ENCODE measurements around the gene ANKS1B.
"Not testable (repeated sequence)": the region's sequence is repeated elsewhere in the genome, so short reads cannot be mapped to it uniquely, and the experiment has no call there.

The ANKS1B gene

GRCh38 chr12:99984271-99985128 lies at the start of gene ANKS1B:
TSS of gene ANKS1B (minus strand) at chr12:99984936. CDS start at chr12:99984237, 699 bp downstream.
- H3K36me3 ChIP-seq (ENCODE audit: insufficient read depth, insufficient read length, low read length): no peaks in the 10 kb centered on the region
- no peaks in the 10 kb centered on the region for H3K4me1 ChIP-seq (ENCODE audit: insufficient read depth, insufficient read length)
- peak within 1 kb of the TSS; percentile 77 for H3K9ac ChIP-seq (ENCODE audit: insufficient read length, low read depth)
- TF ChIP-seq ZNF274 (IDR thresholded peaks at IDR 0.05; ENCODE audit: low read depth, low read length) (no peak), SUZ12 (IDR thresholded peaks at IDR 0.05; ENCODE audit: extremely low read depth, insufficient read depth, insufficient read length) (no peak), YY1 (IDR thresholded peaks at IDR 0.05; ENCODE audit: insufficient read depth, insufficient read length) (no peak)
- no peaks in the 10 kb centered on the region for H3K9me3 ChIP-seq (ENCODE audit: insufficient read depth, low read length)
- peak; percentile 25 for DNase-seq (ENCODE audit: low read depth, low spot score)
- peak within 1 kb of the TSS; percentile 66 for H3K4me3 ChIP-seq (ENCODE audit: insufficient read length, low read depth)
- H3K27me3 ChIP-seq (ENCODE audit: insufficient read depth, insufficient read length): peaks cover 36% of the 10 kb centered on the region

GRCh38 chr12:100031836-100032235 lies 47.1 kb upstream of the ANKS1B start:
- H3K9me3 ChIP-seq (ENCODE audit: insufficient read depth, low read length): no peaks in the 10 kb centered on the region
- H3K9ac ChIP-seq (ENCODE audit: insufficient read length, low read depth): no peak overlapping the region
- DNase-seq (ENCODE audit: low read depth, low spot score): no peak
- H3K4me1 ChIP-seq (ENCODE audit: insufficient read depth, insufficient read length): no peaks in the 10 kb centered on the region
- no peak overlapping the region for H3K4me3 ChIP-seq (ENCODE audit: insufficient read length, low read depth)
- H3K27me3 ChIP-seq (ENCODE audit: insufficient read depth, insufficient read length): no peaks in the 10 kb centered on the region
- H3K36me3 ChIP-seq (ENCODE audit: insufficient read depth, insufficient read length, low read length): no peaks in the 10 kb centered on the region
- TF ChIP-seq SUZ12 (IDR thresholded peaks at IDR 0.05; ENCODE audit: extremely low read depth, insufficient read depth, insufficient read length) (no peak), ZNF274 (IDR thresholded peaks at IDR 0.05; ENCODE audit: low read depth, low read length) (no peak), YY1 (IDR thresholded peaks at IDR 0.05; ENCODE audit: insufficient read depth, insufficient read length) (no peak)

- H3K4me3 ChIP-seq (ENCODE audit: insufficient read length, low read depth): no peak overlapping the region
- H3K9me3 ChIP-seq (ENCODE audit: insufficient read depth, low read length): no peaks in the 10 kb centered on the region
- no peak overlapping the region for H3K9ac ChIP-seq (ENCODE audit: insufficient read length, low read depth)
- H3K27me3 ChIP-seq (ENCODE audit: insufficient read depth, insufficient read length): no peaks in the 10 kb centered on the region
- TF ChIP-seq YY1 (IDR thresholded peaks at IDR 0.05; ENCODE audit: insufficient read depth, insufficient read length) (no peak), ZNF274 (IDR thresholded peaks at IDR 0.05; ENCODE audit: low read depth, low read length) (no peak), SUZ12 (IDR thresholded peaks at IDR 0.05; ENCODE audit: extremely low read depth, insufficient read depth, insufficient read length) (no peak)
- H3K36me3 ChIP-seq (ENCODE audit: insufficient read depth, insufficient read length, low read length): no peaks in the 10 kb centered on the region
- DNase-seq (ENCODE audit: low read depth, low spot score): no peak
- no peaks in the 10 kb centered on the region for H3K4me1 ChIP-seq (ENCODE audit: insufficient read depth, insufficient read length)
These were observed 42.9 kb upstream of the ANKS1B start for GRCh38 chr12:100027671-100028070.

GRCh38 chr12:100026241-100026640 lies 41.5 kb upstream of the ANKS1B start:
- Histone ChIP-seq H3K4me1 (ENCODE audit: insufficient read depth, insufficient read length) (no peaks in the 10 kb centered on the region), H3K9me3 (ENCODE audit: insufficient read depth, low read length) (no peaks in the 10 kb centered on the region), H3K36me3 (ENCODE audit: insufficient read depth, insufficient read length, low read length) (no peaks in the 10 kb centered on the region)

GRCh38 chr12:100024974-100025555 lies 40.3 kb upstream of the ANKS1B start:
- Histone ChIP-seq H3K9me3 (ENCODE audit: insufficient read depth, low read length) (no peaks in the 10 kb centered on the region), H3K27me3 (ENCODE audit: insufficient read depth, insufficient read length) (no peaks in the 10 kb centered on the region), H3K36me3 (ENCODE audit: insufficient read depth, insufficient read length, low read length) (no peaks in the 10 kb centered on the region), H3K4me1 (ENCODE audit: insufficient read depth, insufficient read length) (no peaks in the 10 kb centered on the region), H3K4me3 (ENCODE audit: insufficient read length, low read depth) (no peak overlapping the region), H3K9ac (ENCODE audit: insufficient read length, low read depth) (no peak overlapping the region)
- DNase-seq (ENCODE audit: low read depth, low spot score): no peak
- TF ChIP-seq YY1 (IDR thresholded peaks at IDR 0.05; ENCODE audit: insufficient read depth, insufficient read length) (no peak), SUZ12 (IDR thresholded peaks at IDR 0.05; ENCODE audit: extremely low read depth, insufficient read depth, insufficient read length) (no peak), ZNF274 (IDR thresholded peaks at IDR 0.05; ENCODE audit: low read depth, low read length) (no peak)

More at GRCh38 chr12:100026241-100026640, 41.5 kb upstream of the ANKS1B start:
- DNase-seq (ENCODE audit: low read depth, low spot score): no peak
- Histone ChIP-seq H3K27me3 (ENCODE audit: insufficient read depth, insufficient read length) (no peaks in the 10 kb centered on the region), H3K9ac (ENCODE audit: insufficient read length, low read depth) (no peak overlapping the region), H3K4me3 (ENCODE audit: insufficient read length, low read depth) (no peak overlapping the region)
- TF ChIP-seq SUZ12 (IDR thresholded peaks at IDR 0.05; ENCODE audit: extremely low read depth, insufficient read depth, insufficient read length) (no peak), YY1 (IDR thresholded peaks at IDR 0.05; ENCODE audit: insufficient read depth, insufficient read length) (no peak), ZNF274 (IDR thresholded peaks at IDR 0.05; ENCODE audit: low read depth, low read length) (no peak)

GRCh38 chr12:100020370-100020769 lies 35.6 kb upstream of the ANKS1B start:
- Histone ChIP-seq H3K9me3 (ENCODE audit: insufficient read depth, low read length) (no peaks in the 10 kb centered on the region), H3K9ac (ENCODE audit: insufficient read length, low read depth) (no peak overlapping the region), H3K27me3 (ENCODE audit: insufficient read depth, insufficient read length) (no peaks in the 10 kb centered on the region), H3K4me3 (ENCODE audit: insufficient read length, low read depth) (no peak overlapping the region), H3K4me1 (ENCODE audit: insufficient read depth, insufficient read length) (no peaks in the 10 kb centered on the region), H3K36me3 (ENCODE audit: insufficient read depth, insufficient read length, low read length) (no peaks in the 10 kb centered on the region)
- TF ChIP-seq SUZ12 (IDR thresholded peaks at IDR 0.05; ENCODE audit: extremely low read depth, insufficient read depth, insufficient read length) (no peak), YY1 (IDR thresholded peaks at IDR 0.05; ENCODE audit: insufficient read depth, insufficient read length) (no peak), ZNF274 (IDR thresholded peaks at IDR 0.05; ENCODE audit: low read depth, low read length) (no peak)
- DNase-seq (ENCODE audit: low read depth, low spot score): no peak

- no peaks in the 10 kb centered on the region for H3K4me1 ChIP-seq (ENCODE audit: insufficient read depth, insufficient read length)
- no peaks in the 10 kb centered on the region for H3K36me3 ChIP-seq (ENCODE audit: insufficient read depth, insufficient read length, low read length)
- no peaks in the 10 kb centered on the region for H3K27me3 ChIP-seq (ENCODE audit: insufficient read depth, insufficient read length)
- no peaks in the 10 kb centered on the region for H3K9me3 ChIP-seq (ENCODE audit: insufficient read depth, low read length)
- no peak overlapping the region for H3K4me3 ChIP-seq (ENCODE audit: insufficient read length, low read depth)
- no peak for TF ChIP-seq SUZ12 (IDR thresholded peaks at IDR 0.05; ENCODE audit: extremely low read depth, insufficient read depth, insufficient read length)
- TF ChIP-seq ZNF274 (IDR thresholded peaks at IDR 0.05; ENCODE audit: low read depth, low read length): no peak
- TF ChIP-seq YY1 (IDR thresholded peaks at IDR 0.05; ENCODE audit: insufficient read depth, insufficient read length): no peak
- H3K9ac ChIP-seq (ENCODE audit: insufficient read length, low read depth): no peak overlapping the region
- no peak for DNase-seq (ENCODE audit: low read depth, low spot score)
These were observed 32.3 kb upstream of the ANKS1B start for GRCh38 chr12:100017056-100017455.

- DNase-seq (ENCODE audit: low read depth, low spot score); H3K4me3 ChIP-seq (ENCODE audit: insufficient read length, low read depth); H3K36me3 ChIP-seq (ENCODE audit: insufficient read depth, insufficient read length, low read length); H3K27me3 ChIP-seq (ENCODE audit: insufficient read depth, insufficient read length); H3K4me1 ChIP-seq (ENCODE audit: insufficient read depth, insufficient read length); H3K9me3 ChIP-seq (ENCODE audit: insufficient read depth, low read length); H3K9ac ChIP-seq (ENCODE audit: insufficient read length, low read depth): not testable (repeated sequence)
These were observed 31.6 kb upstream of the ANKS1B start for GRCh38 chr12:100016304-100016703.

GRCh38 chr12:100005846-100006245 lies 21.1 kb upstream of the ANKS1B start:
- not testable (repeated sequence) for H3K4me1 ChIP-seq (ENCODE audit: insufficient read depth, insufficient read length); H3K9ac ChIP-seq (ENCODE audit: insufficient read length, low read depth); H3K27me3 ChIP-seq (ENCODE audit: insufficient read depth, insufficient read length); H3K9me3 ChIP-seq (ENCODE audit: insufficient read depth, low read length); DNase-seq (ENCODE audit: low read depth, low spot score); H3K36me3 ChIP-seq (ENCODE audit: insufficient read depth, insufficient read length, low read length); H3K4me3 ChIP-seq (ENCODE audit: insufficient read length, low read depth)
